Inflammatory macrophage treated with lipopolysaccharide for 4 hours (primary cell): ENCODE data around the gene RHO.
"Not testable (repeated sequence)": the region's sequence is repeated elsewhere in the genome, so short reads cannot be mapped to it uniquely, and the experiment has no call there.

Source experiments
- DNase-seq: peaks from one replicate; pipeline ENCODE4 v3.0.0-alpha.2; 2020

The RHO gene

DNA sequence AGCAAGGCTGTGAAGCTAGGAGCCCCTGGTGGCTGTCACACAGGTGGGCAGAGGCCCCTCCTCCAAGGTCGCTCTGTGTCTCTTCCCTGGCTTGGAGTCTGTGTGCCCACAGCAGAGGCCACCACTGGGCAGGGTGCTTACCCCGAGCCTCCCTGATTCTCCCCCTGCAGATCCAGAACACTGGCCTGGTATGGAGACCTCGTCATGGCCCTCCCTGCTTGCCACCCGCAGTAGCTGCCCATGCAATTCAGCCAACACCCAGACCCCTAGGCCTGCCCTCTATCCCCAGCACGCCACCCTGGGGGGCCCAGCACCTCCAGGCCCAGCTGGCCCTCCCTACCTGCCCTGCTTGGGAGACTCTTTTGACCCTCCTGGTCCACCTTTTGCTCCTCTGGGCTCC is 5.5 kb upstream of the RHO start:
- no peak for DNase-seq

DNA sequence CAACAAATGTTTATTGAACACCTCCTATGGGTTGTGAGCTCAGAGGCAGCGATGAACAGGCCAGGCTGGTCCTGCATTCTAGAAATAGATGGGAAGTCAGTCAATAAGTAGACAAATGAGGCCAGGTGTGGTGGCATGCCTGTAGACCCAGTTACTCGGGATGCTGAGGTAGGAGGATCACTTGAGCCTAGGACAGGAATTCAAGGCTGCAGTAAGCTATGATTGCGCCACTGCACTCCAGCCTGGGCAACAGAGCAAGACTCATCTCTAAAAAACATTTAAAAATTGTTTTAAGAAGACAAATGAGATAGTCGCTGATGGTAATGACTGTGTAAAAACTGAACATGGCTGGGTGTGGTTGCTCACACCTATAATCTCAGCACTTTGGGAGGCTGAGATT is 4.4 kb upstream of the RHO start:
- DNase-seq, result no peak

DNA sequence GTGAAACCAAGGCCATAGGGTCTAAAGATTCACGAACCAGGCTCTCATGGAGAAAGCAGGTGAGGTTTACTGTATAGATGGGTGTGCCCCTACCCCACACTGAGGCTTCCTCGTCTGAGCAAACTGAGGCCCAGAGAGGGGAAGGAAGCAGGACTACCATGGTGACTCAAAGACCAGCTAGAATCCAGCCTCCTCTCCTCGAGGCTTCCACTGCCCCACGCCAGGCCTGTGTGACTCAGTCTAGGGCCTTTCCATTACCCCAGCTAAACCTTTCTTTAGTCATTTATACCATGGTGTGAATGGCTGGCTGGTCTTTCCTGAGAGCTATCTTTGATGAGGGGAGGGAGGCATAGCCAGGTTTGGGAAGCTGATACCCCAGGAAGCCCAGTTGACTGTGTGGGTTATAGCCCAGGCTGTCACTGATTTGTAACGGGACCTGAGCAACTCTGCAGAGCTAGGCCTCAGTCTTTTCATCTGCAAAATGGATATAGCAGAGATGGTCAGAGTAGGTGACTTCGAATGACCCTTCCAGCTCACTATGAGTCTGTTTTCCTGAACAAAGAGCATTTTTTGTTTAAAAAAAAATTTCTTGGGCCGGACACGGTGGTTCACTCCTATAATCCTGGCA is 3.0 kb upstream of the RHO start:
- DNase-seq, result peak; percentile 95

DNA sequence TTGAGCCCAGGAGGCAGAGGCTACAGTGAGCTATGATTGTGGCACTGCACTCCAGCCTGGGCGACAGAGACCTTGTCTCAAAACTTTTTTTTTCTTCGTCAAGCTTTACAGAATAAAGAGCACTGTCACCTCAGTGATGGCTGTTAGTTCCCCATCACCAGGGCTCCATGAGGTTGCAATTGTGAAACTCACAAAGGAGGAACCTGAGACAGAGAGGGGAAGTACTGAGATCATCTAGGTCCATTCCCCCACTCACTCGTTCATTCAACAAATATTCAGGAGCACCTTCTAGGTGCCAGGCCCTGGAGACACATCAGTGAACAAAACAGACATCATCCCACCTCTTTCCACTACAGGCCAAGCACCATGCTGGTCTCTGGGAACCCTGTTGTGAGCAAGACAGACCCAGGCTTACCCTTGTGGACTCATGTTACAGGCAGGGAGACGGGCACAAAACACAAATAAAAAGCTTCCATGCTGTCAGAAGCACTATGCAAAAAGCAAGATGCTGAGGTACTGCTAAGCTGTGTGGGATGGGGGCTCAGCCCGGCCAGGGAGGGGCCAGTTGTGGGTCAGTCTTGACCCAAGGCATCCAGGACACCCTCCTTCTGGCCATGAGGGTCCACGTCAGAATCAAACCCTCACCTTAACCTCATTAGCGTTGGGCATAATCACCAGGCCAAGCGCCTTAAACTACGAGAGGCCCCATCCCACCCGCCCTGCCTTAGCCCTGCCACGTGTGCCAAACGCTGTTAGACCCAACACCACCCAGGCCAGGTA is 2.1 kb upstream of the RHO start:
- peak; percentile 94 for DNase-seq

DNA sequence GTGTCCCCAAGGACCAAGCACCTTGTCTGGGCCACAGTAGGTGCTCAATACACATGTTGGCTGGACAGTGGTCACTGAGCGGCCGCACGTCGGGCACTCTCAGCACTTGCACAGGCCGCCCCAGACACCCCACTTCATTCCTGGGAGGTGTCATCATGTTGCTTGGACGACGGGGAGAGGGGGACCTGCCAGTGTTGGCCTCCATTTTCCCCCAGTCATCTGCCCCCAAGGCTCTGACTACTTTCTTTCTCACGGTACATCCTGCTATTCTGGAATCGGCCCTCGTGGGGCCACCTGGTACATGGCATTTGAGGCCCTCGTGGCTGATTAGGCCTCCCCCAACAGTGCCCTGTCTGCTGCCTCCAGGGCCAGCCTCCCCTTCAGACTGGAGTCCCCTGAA is 1.2 kb upstream of the RHO start:
- DNase-seq, result no peak

DNA sequence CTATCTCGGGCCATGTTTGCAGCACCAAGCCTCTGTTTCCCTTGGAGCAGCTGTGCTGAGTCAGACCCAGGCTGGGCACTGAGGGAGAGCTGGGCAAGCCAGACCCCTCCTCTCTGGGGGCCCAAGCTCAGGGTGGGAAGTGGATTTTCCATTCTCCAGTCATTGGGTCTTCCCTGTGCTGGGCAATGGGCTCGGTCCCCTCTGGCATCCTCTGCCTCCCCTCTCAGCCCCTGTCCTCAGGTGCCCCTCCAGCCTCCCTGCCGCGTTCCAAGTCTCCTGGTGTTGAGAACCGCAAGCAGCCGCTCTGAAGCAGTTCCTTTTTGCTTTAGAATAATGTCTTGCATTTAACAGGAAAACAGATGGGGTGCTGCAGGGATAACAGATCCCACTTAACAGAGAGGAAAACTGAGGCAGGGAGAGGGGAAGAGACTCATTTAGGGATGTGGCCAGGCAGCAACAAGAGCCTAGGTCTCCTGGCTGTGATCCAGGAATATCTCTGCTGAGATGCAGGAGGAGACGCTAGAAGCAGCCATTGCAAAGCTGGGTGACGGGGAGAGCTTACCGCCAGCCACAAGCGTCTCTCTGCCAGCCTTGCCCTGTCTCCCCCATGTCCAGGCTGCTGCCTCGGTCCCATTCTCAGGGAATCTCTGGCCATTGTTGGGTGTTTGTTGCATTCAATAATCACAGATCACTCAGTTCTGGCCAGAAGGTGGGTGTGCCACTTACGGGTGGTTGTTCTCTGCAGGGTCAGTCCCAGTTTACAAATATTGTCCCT is 1.2 kb downstream of the RHO start:
- DNase-seq, result no peak

DNA sequence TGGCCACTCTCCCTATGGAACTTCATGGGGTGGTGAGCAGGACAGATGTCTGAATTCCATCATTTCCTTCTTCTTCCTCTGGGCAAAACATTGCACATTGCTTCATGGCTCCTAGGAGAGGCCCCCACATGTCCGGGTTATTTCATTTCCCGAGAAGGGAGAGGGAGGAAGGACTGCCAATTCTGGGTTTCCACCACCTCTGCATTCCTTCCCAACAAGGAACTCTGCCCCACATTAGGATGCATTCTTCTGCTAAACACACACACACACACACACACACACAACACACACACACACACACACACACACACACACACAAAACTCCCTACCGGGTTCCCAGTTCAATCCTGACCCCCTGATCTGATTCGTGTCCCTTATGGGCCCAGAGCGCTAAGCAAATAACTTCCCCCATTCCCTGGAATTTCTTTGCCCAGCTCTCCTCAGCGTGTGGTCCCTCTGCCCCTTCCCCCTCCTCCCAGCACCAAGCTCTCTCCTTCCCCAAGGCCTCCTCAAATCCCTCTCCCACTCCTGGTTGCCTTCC is 1.9 kb downstream of the RHO start:
- DNase-seq, result peak; percentile 37

DNA sequence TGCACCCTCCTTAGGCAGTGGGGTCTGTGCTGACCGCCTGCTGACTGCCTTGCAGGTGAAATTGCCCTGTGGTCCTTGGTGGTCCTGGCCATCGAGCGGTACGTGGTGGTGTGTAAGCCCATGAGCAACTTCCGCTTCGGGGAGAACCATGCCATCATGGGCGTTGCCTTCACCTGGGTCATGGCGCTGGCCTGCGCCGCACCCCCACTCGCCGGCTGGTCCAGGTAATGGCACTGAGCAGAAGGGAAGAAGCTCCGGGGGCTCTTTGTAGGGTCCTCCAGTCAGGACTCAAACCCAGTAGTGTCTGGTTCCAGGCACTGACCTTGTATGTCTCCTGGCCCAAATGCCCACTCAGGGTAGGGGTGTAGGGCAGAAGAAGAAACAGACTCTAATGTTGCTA is 2.4 kb downstream of the RHO start:
- DNase-seq, result no peak

DNA sequence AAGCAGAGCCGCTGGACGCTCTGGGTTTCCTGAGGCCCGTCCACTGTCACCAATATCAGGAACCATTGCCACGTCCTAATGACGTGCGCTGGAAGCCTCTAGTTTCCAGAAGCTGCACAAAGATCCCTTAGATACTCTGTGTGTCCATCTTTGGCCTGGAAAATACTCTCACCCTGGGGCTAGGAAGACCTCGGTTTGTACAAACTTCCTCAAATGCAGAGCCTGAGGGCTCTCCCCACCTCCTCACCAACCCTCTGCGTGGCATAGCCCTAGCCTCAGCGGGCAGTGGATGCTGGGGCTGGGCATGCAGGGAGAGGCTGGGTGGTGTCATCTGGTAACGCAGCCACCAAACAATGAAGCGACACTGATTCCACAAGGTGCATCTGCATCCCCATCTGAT is 3.3 kb downstream of the RHO start:
- no peak for DNase-seq

DNA sequence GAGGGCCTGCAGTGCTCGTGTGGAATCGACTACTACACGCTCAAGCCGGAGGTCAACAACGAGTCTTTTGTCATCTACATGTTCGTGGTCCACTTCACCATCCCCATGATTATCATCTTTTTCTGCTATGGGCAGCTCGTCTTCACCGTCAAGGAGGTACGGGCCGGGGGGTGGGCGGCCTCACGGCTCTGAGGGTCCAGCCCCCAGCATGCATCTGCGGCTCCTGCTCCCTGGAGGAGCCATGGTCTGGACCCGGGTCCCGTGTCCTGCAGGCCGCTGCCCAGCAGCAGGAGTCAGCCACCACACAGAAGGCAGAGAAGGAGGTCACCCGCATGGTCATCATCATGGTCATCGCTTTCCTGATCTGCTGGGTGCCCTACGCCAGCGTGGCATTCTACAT is 3.8 kb downstream of the RHO start:
- no peak for DNase-seq

DNA sequence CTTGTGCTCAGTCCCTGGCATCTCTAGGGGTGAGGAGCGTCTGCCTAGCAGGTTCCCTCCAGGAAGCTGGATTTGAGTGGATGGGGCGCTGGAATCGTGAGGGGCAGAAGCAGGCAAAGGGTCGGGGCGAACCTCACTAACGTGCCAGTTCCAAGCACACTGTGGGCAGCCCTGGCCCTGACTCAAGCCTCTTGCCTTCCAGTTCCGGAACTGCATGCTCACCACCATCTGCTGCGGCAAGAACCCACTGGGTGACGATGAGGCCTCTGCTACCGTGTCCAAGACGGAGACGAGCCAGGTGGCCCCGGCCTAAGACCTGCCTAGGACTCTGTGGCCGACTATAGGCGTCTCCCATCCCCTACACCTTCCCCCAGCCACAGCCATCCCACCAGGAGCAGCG is 5.0 kb downstream of the RHO start:
- no peak for DNase-seq

DNA sequence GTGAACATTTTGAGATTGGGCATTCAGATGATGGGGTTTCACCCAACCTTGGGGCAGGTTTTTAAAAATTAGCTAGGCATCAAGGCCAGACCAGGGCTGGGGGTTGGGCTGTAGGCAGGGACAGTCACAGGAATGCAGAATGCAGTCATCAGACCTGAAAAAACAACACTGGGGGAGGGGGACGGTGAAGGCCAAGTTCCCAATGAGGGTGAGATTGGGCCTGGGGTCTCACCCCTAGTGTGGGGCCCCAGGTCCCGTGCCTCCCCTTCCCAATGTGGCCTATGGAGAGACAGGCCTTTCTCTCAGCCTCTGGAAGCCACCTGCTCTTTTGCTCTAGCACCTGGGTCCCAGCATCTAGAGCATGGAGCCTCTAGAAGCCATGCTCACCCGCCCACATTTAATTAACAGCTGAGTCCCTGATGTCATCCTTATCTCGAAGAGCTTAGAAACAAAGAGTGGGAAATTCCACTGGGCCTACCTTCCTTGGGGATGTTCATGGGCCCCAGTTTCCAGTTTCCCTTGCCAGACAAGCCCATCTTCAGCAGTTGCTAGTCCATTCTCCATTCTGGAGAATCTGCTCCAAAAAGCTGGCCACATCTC is 6.1 kb downstream of the RHO start:
- peak; percentile 35 for DNase-seq

DNA sequence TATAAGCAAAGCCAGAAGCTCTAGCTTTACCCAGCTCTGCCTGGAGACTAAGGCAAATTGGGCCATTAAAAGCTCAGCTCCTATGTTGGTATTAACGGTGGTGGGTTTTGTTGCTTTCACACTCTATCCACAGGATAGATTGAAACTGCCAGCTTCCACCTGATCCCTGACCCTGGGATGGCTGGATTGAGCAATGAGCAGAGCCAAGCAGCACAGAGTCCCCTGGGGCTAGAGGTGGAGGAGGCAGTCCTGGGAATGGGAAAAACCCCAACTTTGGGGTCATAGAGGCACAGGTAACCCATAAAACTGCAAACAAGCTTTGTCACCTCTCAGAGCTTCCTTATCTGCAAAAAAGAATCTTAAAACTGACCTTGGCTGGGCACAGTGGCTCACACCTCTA is 6.6 kb downstream of the RHO start:
- DNase-seq, result no peak

DNA sequence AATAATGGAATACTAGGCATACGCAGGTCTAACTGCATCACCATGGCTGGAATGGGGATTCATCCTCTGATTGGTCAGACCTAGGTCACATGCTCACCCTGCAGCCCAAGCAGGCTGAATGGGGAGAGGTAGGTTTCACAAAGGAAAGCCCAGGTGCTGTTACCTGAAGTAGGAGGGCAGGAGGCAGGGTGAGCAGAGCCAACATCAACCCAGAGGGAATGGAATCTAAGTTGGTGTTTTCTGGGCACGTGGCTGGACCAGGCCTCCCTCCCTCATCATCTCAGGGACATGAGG is 7.9 kb downstream of the RHO start:
- no peak for DNase-seq

DNA sequence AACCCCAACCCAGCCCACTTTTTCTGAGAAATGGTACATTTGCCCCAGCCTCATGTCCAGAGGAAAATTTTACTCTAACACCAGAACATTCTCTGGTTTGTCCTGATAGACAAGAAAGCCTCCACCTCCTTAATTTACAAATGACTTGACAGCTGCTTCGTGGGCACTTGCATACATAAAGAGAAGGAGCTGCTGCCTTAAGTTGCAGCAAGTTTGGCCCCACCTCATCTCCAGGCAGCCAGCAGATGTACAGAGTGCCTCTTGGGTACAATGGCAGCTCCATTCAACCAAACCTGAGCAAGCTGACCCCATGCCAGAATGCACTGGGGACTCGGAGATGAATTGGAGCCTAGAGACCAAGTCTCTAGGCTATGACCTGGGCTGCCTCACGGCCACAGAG is 8.4 kb downstream of the RHO start:
- no peak for DNase-seq

DNA sequence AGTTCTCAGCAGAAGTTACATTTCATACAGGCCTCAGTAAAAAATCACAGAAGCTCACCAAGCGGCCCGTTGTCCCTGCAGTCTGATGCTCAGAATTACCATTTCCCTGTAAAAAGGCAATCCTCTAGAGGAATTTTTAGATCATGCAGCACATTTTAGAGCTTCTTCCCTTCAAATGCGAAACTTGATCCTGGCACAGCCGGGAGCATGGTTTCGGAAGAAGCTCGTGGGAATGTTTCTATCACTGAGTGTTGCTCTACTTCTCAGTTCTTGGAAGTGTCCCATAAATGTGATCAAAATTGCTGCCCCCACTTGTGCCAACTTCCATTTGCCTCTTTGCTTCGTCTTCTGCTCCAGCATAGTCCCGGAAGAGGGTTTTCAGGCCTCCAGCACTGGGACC is 10.8 kb downstream of the RHO start:
- DNase-seq, result no peak

DNA sequence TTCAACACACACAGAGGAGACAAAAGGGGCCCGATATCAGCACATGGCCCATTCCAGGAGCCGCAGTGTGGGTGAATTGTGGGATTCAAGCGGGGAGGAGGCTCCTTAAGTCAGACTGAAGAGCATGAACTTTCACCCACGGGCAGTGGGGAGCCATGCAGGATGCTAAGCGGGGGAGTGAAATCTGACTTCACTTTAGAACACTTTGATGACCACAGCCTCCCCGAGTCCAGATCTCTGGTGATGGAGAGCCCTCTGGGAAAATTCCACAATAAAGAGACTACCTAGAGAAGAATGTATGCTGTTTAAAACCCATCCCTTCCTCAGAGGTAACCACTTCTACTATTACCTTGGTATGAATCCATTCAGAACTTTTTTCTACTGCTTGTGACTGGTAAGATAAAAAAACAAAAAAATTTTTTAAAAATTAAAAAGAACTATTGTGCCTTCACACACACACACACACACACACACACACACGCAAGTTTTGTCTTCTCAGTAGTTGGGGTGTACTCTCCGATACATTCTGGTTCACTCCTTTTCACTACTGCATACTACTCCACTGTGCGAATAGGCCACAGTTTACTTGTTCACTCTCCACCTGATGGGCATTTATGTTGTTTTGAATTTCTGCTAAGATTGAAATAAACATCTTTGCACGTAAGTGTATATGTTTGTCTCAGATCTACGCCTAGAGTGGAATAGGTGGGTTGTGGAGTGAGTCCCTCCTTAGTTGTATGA is 12.5 kb downstream of the RHO start:
- DNase-seq, result no peak

DNA sequence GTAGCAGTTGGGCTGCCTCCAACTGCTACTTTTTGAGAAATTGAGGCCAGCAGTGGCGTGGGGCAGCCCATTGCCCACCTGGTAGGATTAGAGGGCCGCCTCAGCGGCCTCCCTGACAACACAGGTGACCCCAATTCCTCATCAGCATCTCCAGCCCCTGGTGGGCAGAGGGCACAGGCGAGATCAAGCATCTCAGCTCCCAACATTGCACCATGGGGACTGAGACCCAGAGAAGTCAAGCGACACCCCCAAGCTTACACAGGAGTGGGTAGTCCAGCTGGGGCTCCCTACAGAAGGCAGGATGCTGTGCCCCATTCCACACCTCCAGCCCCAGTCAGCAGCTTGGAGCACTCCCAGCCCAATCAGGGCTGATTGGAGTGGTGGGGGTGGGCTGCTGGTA is 14.3 kb downstream of the RHO start:
- DNase-seq, result no peak

DNA sequence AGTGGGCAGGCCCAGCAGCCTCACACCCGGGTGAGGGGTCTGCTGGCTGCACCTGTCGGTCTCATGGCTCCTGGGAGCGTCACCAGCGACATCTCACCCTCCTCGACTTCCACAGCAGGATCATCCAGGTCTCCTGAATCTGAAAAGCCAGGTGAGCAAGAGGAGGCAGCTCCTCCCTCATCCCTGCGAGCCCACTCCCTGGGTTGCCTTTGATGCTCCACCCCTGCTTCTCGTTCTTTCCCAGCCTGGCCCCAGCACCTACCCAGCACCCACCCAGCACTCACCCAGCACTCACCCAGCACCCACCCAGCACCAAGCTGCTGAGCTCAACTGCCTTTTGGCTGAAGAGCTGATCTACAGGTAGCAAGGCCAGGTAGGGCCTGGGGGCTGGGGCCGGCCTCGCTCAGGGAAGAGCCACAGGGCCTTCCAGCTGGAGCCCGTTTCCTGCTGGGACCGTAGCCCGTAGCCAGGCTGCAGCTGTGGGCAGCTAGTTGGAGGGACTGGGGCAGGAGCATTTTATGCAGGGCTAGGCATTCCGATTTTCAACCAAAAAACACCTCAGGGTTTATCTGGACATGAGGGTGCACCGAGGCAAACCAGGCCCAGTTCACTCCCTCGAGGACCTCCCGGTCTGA is 14.8 kb downstream of the RHO start, which contains the start of gene H1-8:
TSS of gene H1-8 (plus strand) at position 20 of the 635 bp plus-strand sequence. CDS start at position 64, 44 bp downstream.
- DNase-seq, result no peak

DNA sequence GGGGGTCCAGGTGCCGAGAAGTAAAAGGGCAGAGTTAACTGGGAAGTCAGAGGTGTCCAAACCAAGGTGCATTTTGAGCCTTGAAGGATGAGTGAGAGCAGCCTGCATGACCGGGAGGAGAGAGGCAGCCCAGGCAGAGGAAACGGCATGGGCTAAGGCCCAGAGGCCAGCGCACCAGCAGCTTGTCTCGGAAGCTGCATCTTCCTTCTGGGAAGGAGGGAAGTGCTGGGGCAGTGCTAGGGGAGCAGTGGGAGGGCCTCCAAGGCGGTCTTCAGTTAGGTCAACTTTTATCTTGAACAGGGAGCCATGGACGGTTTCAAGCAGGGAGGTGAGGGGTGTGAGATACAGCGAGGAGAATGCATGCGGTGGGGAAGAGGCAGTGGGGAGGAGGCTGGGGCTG is 15.6 kb downstream of the RHO start:
- no peak for DNase-seq

DNA sequence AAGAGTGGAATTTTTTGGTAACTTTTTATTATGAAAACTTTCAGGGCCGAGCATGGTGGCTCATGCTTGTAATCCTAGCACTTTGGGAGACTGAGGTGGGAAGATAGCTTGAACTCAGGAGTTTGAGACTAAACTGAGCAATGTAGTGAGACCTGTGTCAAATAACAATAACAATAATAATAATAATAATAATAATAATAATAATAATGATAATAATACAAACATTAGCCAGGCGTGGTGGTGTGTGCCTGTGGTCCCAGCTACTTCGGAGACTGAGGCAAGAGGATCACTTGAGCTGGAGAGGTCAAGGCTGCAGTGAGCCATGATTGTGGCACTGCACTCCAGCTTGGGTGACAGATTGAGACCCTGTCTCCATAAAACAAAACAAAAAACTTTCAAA is 17.5 kb downstream of the RHO start:
- not testable (repeated sequence) for DNase-seq

DNA sequence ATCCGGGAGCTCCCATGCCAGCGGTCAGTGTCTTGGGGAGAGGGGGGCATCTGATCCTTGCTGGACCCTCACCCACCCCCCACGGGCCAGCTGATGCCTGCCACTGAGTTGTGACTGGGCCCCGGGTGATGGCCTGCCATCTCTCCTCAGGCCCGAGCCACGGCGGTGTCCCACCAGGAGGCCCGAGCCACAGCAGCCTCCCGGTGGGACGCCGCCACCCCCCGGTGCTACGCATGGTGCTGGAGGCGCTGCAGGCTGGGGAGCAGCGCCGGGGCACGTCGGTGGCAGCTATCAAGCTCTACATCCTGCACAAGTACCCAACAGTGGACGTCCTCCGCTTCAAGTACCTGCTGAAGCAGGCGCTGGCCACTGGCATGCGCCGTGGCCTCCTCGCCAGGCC is 18.8 kb downstream of the RHO start:
- DNase-seq, result no peak
